ENCODE data around the gene CINP. TPM values are rescaled to one million over a fixed set of nuclear protein-coding genes. Genes with fewer than 3 reads are reported as not detected.

CINP gene
- total and polyA plus RNA-seq, 2 experiments from 2014 or later = 54.0 to 63.1 TPM

GRCh38 chr14:102338724-102339123 is 24.0 kb downstream of the CINP start:
- H3K36me3 ChIP-seq (ENCODE audit: insufficient read depth) = no peaks in the 10 kb centered on the region
- no peaks in the 10 kb centered on the region for H4K20me1 ChIP-seq (replicated peaks; ENCODE audit: insufficient read depth)
- H3K27me3 ChIP-seq (ENCODE audit: insufficient read depth) = no peaks in the 10 kb centered on the region
- H3F3A ChIP-seq (replicated peaks; ENCODE audit: low read depth) = no peaks in the 10 kb centered on the region
- peak; percentile 69 for ATAC-seq
- Mint-ChIP-seq H3K9me3 (no peaks in the 10 kb centered on the region), H3K4me1 (peaks cover 5% of the 10 kb centered on the region), H3K4me3 (no peak overlapping the region), H3K27ac (peak overlapping the region; percentile 83), H3K27me3 (ENCODE audit: insufficient read depth, low read depth, poor library complexity) (peaks cover 5% of the 10 kb centered on the region), H3K36me3 (ENCODE audit: low read depth) (peaks cover 39% of the 10 kb centered on the region)
- H3K4me3 ChIP-seq = no peak overlapping the region
- no peak overlapping the region for H3K4me2 ChIP-seq
- H3K27ac ChIP-seq (ENCODE audit: low read depth) = no peak overlapping the region; the same call in 1 of the 2 replicates
- H3K4me1 ChIP-seq (ENCODE audit: insufficient read depth) = no peaks in the 10 kb centered on the region
- no peaks in the 10 kb centered on the region for H3K9me2 ChIP-seq (ENCODE audit: insufficient read depth)
- TF ChIP-seq, protein P1, sequence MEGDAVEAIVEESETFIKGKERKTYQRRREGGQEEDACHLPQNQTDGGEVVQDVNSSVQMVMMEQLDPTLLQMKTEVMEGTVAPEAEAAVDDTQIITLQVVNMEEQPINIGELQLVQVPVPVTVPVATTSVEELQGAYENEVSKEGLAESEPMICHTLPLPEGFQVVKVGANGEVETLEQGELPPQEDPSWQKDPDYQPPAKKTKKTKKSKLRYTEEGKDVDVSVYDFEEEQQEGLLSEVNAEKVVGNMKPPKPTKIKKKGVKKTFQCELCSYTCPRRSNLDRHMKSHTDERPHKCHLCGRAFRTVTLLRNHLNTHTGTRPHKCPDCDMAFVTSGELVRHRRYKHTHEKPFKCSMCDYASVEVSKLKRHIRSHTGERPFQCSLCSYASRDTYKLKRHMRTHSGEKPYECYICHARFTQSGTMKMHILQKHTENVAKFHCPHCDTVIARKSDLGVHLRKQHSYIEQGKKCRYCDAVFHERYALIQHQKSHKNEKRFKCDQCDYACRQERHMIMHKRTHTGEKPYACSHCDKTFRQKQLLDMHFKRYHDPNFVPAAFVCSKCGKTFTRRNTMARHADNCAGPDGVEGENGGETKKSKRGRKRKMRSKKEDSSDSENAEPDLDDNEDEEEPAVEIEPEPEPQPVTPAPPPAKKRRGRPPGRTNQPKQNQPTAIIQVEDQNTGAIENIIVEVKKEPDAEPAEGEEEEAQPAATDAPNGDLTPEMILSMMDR (conservative IDR thresholded peaks at IDR 0.05; ENCODE audit: low read depth in 2 of 2) = peak in 1 of 2 experiments; percentile 65; a peak in 3 of 4 replicates
- TF ChIP-seq EZH2 (IDR thresholded peaks at IDR 0.05; ENCODE audit: low read depth, unreplicated experiment) = no peak
- H3K79me2 ChIP-seq (replicated peaks; ENCODE audit: insufficient read depth) = no peaks in the 10 kb centered on the region
- no peak overlapping the region for H2AFZ ChIP-seq
- peak; percentile 30 for DNase-seq (ENCODE audit: low spot score)

DNA sequence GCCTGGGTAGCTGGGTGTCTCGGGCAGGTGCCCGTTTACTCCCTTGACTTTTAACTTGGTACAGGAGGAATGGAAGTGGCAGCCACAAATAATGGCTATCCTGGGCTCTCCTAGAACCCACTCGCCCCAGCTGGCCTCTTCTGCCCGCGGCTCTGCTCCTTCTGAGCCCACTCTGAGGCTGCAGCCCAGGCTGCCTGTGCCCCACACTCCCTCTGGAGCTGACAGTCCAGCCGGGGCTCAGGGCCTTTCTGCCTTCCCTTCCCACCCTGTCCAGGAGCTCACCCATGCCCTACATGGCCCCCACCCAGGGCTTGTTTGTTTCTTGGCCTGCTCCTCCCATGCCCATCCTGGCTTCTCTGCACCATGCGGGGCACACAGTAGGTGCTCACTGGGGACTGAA is 27.5 kb downstream of the CINP start:
- Mint-ChIP-seq H3K4me1 (peaks cover 5% of the 10 kb centered on the region), H3K27ac (no peak overlapping the region), H3K9me3 (no peaks in the 10 kb centered on the region), H3K4me3 (no peak overlapping the region), H3K36me3 (ENCODE audit: low read depth) (peaks cover 19% of the 10 kb centered on the region), H3K27me3 (ENCODE audit: insufficient read depth, low read depth, poor library complexity) (peaks cover 3% of the 10 kb centered on the region)
- Histone ChIP-seq H3K4me2 (no peak overlapping the region), H3K36me3 (ENCODE audit: insufficient read depth) (no peaks in the 10 kb centered on the region), H3K79me2 (replicated peaks; ENCODE audit: insufficient read depth) (no peaks in the 10 kb centered on the region), H3K4me1 (ENCODE audit: insufficient read depth) (no peaks in the 10 kb centered on the region), H3K4me3 (no peak overlapping the region), H3K9me2 (ENCODE audit: insufficient read depth) (no peaks in the 10 kb centered on the region), H3F3A (replicated peaks; ENCODE audit: low read depth) (no peaks in the 10 kb centered on the region), H4K20me1 (replicated peaks; ENCODE audit: insufficient read depth) (no peaks in the 10 kb centered on the region), H2AFZ (no peak overlapping the region), H3K27ac (ENCODE audit: low read depth) (no peak overlapping the region), H3K27me3 (ENCODE audit: insufficient read depth) (no peaks in the 10 kb centered on the region)
- DNase-seq (ENCODE audit: low spot score) (no peak), ATAC-seq (no peak)
- TF ChIP-seq EZH2 (IDR thresholded peaks at IDR 0.05; ENCODE audit: low read depth, unreplicated experiment) (no peak), JUNB (IDR thresholded peaks at IDR 0.05; ENCODE audit: unreplicated experiment) (no peak), POLR2AphosphoS5 (IDR thresholded peaks at IDR 0.05; ENCODE audit: low read depth) (no peak), EZH2phosphoT487 (IDR thresholded peaks at IDR 0.05; ENCODE audit: unreplicated experiment) (no peak), NANOG (IDR thresholded peaks at IDR 0.05; ENCODE audit: borderline replicate concordance) (no peak), REST (IDR thresholded peaks at IDR 0.05; ENCODE audit: unreplicated experiment) (no peak), ZNF331 (CRISPR knock-in tag; IDR thresholded peaks at IDR 0.05; ENCODE audit: low read depth) (no peak), CREB1 (CRISPR knock-in tag; IDR thresholded peaks at IDR 0.05; ENCODE audit: low read depth) (no peak)
- TF ChIP-seq, protein P1 (conservative IDR thresholded peaks at IDR 0.05; ENCODE audit: low read depth in 2 of 2) = no peak
